GM12864 (cell line): ENCODE measurements around the gene MRPS31.

Source experiments
- DNase-seq: peaks from one replicate; pipeline ENCODE4 v3.0.0-alpha.2; 2011; ENCODE audit warnings: low read depth
- H3K4me3 ChIP-seq: 2 replicates; pipeline ENCODE4 v1.5.1; 2011; ENCODE audit warnings: mild to moderate bottlenecking, low read depth, low read length, control low read depth
- TF ChIP-seq, protein P1 (sequence below): IDR thresholded peaks from 2 replicates; pipeline ENCODE4 v1.5.1; 2011; ENCODE audit warnings: low read depth, mild to moderate bottlenecking, moderate library complexity, low read length, control low read depth, inconsistent platforms; ENCODE audit errors: missing control alignments

The MRPS31 gene

DNA sequence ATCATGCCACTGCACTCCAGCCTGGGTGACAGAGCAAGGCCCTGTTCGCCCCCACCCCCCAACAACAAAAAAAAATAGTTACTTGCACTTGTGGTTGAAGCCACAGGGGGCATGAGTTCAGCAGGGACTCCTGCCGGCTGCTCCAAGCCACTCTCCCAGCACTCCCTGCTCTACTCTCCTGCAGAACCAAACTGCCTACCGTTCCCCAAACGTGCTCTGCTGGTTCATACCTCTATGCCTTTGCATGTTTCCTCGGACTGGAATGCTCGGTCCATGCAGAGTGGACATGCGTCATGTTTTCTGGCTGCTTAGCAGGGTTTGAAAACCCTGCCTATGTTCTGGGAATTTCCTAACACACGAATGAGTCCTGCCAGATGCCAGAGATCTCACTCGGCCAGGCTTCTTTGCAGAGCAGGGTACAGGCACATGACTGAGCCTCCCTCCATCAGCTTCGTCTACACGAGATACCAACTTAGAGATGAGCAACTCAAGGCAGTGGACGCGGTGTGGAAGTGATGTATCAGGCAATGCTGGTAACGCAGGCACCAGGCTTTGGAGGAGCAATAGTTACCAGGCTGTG lies 9.9 kb upstream of the MRPS31 start:
- TF ChIP-seq, protein P1, sequence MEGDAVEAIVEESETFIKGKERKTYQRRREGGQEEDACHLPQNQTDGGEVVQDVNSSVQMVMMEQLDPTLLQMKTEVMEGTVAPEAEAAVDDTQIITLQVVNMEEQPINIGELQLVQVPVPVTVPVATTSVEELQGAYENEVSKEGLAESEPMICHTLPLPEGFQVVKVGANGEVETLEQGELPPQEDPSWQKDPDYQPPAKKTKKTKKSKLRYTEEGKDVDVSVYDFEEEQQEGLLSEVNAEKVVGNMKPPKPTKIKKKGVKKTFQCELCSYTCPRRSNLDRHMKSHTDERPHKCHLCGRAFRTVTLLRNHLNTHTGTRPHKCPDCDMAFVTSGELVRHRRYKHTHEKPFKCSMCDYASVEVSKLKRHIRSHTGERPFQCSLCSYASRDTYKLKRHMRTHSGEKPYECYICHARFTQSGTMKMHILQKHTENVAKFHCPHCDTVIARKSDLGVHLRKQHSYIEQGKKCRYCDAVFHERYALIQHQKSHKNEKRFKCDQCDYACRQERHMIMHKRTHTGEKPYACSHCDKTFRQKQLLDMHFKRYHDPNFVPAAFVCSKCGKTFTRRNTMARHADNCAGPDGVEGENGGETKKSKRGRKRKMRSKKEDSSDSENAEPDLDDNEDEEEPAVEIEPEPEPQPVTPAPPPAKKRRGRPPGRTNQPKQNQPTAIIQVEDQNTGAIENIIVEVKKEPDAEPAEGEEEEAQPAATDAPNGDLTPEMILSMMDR = no peak
- DNase-seq = no peak

DNA sequence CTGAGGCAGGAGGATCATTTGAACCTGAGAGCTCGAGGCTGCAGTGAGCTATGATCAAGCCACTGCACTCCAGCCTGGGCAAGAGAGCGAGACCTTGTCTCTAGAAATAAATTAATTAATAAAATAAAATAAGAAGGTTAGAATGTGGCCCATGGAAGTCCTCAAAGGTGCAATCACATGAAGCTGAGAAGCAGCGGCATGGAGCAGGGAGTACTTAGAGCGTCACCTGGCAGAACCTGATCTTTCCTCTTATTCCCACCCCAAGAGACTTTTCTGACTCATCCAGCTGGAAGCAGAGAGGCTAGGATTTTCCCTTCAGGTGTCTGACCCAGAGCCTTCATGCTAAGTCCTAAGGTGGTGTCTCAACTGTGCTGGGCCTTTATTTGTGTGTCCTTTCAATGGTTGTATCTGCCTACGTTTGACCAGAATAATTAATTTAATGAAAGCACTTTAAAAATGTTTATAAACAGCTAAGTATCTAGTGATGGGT lies 8.9 kb upstream of the MRPS31 start:
- TF ChIP-seq, protein P1 = no peak
- no peak for DNase-seq

More for the DNA sequence above, 9.9 kb upstream of the MRPS31 start:
- H3K4me3 ChIP-seq = no peak overlapping the region

DNA sequence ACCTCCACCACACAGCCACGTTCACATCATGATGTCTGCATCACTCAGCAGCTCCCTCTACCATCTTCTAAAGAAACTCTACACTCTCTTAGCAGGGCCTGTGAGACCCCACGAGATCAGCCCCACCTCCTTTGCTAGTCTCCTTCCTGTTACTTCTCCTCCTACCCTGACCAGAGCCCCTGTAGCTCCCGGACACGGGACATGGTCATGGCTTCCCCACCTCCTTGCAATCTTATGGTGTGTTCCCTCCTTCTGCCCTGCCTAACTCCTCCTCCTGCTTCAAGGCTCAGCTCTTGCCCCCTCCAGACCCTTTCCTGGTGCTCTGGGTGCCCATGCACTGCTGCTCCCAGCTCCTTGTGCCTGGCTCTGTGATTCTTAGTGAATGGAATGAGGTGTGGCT lies 8.1 kb upstream of the MRPS31 start:
- DNase-seq = no peak
- TF ChIP-seq, protein P1 = no peak
- H3K4me3 ChIP-seq = no peak overlapping the region

More for the DNA sequence above, 8.9 kb upstream of the MRPS31 start:
- no peak overlapping the region for H3K4me3 ChIP-seq

DNA sequence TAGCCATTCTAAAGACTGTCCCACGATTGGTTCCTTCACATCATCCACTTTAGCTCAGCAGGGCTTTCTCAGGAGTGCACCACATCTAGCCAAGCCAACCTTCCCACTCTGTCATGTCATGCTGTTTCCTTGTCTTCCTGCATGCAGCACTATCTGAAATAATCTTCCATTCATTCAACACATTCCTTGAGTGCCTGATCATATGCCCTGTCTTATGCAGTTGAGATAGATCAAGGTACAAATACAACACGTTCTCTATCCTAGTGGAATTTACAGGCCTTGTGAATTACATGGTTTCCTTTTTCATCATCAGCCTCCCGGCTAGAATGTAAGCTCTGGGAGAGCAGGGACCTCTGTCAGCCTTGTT lies 6.8 kb upstream of the MRPS31 start:
- no peak for DNase-seq
- TF ChIP-seq, protein P1 = no peak
- H3K4me3 ChIP-seq = no peak overlapping the region

- no peak overlapping the region for H3K4me3 ChIP-seq
- DNase-seq = peak; percentile 53
- TF ChIP-seq, protein P1 = peak; percentile 58
Observed at GRCh38 chr13:40777166-40777808, 6.3 kb upstream of the MRPS31 start.

DNA sequence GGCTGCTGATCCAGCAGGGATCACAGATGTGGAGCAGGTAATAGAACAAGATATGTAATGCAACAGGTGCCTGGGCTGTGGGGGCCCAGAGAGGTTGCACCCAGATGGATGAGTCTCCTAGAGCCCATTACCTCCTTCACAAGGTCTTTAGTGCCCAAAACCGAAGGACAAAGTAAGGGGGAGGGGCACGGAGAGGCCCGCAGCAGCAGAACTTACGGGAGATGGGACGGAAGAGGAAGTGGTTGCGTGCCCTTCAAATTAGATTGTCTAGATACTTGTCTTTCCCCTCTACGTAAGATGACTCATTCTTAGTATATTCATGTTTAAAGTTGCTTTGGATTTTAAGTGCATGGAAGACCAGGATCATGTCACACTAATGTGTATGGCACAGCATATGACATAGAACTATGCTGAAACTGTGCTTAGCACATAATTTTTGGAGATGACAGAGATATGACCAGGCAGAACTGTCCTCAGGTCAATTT lies 5.7 kb upstream of the MRPS31 start:
- no peak overlapping the region for H3K4me3 ChIP-seq
- TF ChIP-seq, protein P1 = no peak
- peak; percentile 64 for DNase-seq
